MG63 (cell line): ENCODE results near the gene ACR. TPM values are rescaled to one million over a fixed set of nuclear protein-coding genes. Genes with fewer than 3 reads are reported as not detected.
"Not testable (repeated sequence)": the region's sequence is repeated elsewhere in the genome, so short reads cannot be mapped to it uniquely, and the experiment has no call there.

Experiments
- DNase-seq: peaks from one replicate; pipeline ENCODE4 v3.0.0-alpha.2; 2020
- H3K27me3 ChIP-seq: fragments of 250-450 bp; sonication (Bioruptor Pico); 2 replicates; pipeline ENCODE4 v1.5.1; 2020; ENCODE audit warnings: mild to moderate bottlenecking, moderate library complexity
- H3K36me3 ChIP-seq: fragments of 250-450 bp; sonication (Bioruptor Pico); 2 replicates; pipeline ENCODE4 v1.5.1; 2020; ENCODE audit warnings: mild to moderate bottlenecking, moderate library complexity
- H3K4me3 ChIP-seq: fragments of 250-450 bp; sonication (Bioruptor Pico); 2 replicates; pipeline ENCODE4 v1.5.1; 2020; ENCODE audit warnings: mild to moderate bottlenecking, moderate library complexity
- H3K9me3 ChIP-seq: fragments of 250-450 bp; sonication (Bioruptor Pico); 2 replicates; pipeline ENCODE4 v1.5.1; 2020; ENCODE audit warnings: mild to moderate bottlenecking, moderate library complexity
- total RNA-seq: library from RNA; depleted of rRNA; stranded (reverse); fragments of >200 nt; shearing (Covaris generic); gene quantifications from 2 replicates; pipeline ENCODE4 v1.2.3, GENCODE V29; 2014; ENCODE audit warnings: low replicate concordance; rRNA removed

The ACR gene
- total RNA-seq, 1 experiment from 2014 or later = not detected

DNA sequence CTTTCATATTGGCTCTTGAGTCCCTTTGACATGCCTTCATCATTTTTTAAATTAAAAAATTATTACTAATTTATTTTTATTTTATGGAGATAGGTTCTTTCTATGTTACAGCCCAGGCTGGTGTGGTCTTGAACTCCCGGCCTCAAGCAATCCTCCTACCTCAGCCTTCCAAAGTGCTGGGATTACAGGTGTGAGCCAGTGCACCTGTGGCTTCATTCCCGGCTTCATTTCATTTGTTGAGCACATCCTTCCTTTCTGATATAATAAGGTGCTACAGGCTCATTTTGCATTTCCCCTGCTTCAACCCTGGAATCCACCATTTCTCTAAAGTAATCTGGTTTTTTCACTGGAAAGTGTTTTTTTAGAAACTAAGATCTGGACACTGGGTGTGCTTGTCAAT is 23.8 kb downstream of the ACR start:
- H3K9me3 ChIP-seq, DNase-seq, H3K36me3 ChIP-seq, H3K4me3 ChIP-seq, H3K27me3 ChIP-seq: not testable (repeated sequence)

DNA sequence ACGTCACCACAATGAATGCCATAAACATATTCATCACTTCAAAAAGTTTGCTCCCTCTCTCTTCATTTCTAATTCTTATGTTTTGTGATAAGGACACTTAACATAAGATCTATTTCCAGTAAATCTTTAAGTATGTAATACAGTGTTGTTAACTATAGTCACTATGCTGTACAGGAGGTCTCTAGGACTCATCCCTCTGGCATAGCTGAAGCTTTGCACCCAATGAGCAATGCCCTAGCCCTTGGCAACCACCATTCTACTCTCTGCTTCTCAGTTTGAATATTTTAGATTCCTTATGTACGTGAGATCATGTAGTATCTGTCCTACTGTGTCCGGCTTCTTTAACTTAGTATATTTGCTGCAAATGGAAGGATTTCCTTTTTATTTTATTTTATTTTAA is 26.3 kb downstream of the ACR start:
- not testable (repeated sequence) for DNase-seq, H3K4me3 ChIP-seq, H3K27me3 ChIP-seq, H3K36me3 ChIP-seq, H3K9me3 ChIP-seq

DNA sequence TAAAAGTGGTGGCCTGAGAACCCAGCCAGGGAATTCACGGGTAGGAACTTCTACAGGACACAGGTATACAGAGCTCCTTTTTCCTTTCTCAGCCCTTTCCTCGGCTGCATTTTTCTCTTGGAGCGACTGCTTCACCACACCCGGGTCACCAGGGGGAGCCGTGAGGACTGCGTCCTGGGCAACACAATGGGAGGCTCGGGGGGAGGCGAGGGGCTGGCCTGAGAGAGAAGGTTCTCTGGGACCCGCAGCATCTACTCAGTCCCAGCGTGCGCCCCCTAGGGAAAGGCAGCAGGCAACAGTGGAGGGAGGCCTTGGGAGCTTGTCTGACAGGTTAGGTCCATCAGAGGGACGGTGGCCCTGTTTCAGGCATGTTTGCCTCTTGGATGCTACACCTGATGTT is 37.1 kb downstream of the ACR start:
- H3K9me3 ChIP-seq, H3K36me3 ChIP-seq, H3K4me3 ChIP-seq, H3K27me3 ChIP-seq: not testable (repeated sequence)
- peak; percentile 28 for DNase-seq

DNA sequence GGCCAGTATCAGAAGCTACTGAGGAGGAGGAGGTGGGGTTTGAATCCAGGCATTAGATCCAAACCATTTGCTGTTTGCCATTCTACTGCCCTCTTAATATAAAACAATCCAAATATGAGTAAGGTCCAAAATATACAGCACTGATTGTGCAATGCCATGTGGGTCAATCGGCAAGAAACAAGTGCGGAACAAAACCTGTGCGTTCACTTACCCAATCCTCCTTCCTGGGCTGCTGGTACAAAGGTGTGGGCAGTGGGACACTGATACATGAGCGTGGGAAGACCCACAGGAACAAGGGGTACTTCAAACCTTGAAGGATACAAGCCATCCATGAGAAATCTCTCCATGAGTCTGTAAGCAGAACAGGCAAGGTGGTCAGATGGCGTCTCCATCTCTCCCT is 39.6 kb downstream of the ACR start:
- H3K9me3 ChIP-seq, H3K27me3 ChIP-seq, H3K36me3 ChIP-seq, DNase-seq, H3K4me3 ChIP-seq: not testable (repeated sequence)

DNA sequence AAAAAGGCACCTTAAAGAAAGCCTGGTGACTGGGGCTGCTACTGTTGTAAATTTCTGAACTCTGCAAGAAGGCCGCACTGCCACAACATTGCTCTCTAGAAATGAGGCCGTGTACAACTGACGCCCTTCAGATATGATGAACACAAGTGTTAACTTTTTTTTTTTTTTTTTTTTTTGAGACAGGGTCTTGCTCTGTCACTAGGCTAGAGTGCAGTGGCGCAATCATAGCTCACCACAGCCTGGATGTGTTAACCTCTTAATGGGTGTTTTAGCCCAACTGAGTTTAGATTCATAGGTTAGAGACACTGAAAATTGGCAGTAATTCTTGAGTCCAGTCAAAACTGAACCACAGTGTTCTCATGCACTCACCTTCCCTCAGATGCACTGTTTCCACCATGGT is 42.2 kb downstream of the ACR start:
- not testable (repeated sequence) for DNase-seq, H3K4me3 ChIP-seq, H3K36me3 ChIP-seq, H3K27me3 ChIP-seq, H3K9me3 ChIP-seq

DNA sequence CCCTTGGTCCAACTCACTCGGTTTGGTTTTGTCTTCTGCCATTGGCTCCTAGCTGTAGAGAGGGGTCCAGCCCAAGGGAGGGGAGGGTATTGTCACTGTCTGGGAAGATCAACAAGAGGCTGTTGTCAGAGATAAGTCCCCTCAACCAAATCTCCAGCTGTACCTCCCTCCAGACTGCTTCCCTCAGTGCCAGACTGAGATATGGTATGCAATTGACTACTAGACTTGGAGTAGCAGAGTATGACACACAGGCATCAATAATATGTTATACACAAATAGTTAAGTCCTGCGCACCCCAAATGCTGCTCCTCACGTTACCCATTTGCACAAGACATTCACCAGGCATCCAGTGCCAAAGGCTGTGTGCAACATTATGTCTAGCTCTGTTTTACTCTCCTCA is 44.2 kb downstream of the ACR start:
- not testable (repeated sequence) for H3K36me3 ChIP-seq, H3K4me3 ChIP-seq, DNase-seq, H3K9me3 ChIP-seq, H3K27me3 ChIP-seq

DNA sequence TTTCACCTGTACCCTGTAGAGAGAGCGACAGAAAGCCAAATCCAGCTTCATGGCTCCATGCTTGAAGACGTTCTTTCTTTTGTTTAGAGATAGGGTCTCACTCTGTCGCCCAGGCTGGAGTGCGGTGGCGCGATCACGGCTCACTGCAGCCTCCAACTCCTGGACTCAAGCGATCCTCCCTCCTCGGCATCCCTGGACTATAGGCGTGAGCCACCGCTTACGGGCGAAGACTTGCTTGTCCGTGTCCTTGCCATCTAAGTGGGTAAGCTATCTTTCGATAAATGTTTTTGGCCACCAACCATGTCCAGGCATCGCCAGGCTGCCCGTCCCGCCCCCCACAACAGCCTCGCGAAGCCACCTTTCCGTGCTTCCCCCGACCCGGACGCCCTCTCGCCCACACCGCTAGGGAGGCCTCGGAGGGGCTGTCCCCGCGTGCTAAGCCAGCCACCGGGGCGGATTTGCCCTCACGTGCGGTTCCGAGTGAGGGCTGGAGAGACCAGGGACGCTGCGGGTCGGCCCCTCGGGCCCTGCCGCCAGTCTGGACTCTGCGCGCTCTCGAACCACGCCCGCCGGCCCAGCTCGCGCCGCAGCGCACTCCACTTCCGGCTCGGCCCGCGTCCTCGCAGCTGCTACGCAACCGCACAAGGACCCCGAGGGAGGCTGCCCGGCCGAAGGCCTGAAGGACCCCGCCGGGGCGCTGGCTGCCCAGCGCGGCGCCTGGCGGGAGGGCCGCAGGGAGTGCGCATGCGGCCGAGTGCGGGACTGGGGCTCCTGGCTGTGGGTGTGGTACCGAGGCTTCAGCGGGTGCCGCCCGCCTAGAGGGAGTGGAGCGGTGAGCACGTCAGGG is 45.3 kb downstream of the ACR start, which contains the start of gene RABL2B:
Gene RABL2B (minus strand): TSS at position 604 of the 847 bp plus-strand sequence. CDS start 1,342 bp downstream, outside the sequence.
- H3K27me3 ChIP-seq, H3K36me3 ChIP-seq, H3K9me3 ChIP-seq: not testable (repeated sequence)
- peak; percentile 85 for DNase-seq
- H3K4me3 ChIP-seq = peak within 1 kb of the TSS; percentile 69

DNA sequence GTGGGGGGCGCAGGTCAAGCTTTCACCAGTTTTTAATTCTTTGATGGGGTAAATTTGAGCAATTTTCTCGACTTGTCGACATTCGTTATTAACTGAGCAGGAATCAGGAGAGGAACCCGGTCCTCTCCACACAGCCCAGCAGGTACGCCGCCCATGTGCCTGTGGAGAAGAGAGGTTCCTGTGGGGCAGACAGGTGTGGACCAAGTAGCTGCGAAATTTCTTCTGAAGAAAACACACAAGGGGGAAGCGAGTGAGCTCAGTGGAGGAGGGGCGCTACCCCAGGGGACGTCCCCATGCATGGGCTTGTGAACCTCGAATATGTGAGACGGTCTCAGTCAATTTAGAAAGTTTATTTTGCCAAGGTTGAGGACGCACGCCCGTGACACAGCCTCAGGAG is 45.9 kb downstream of the ACR start:
- not testable (repeated sequence) for H3K27me3 ChIP-seq, H3K9me3 ChIP-seq, DNase-seq, H3K36me3 ChIP-seq
- peak overlapping the region; percentile 41 for H3K4me3 ChIP-seq

DNA sequence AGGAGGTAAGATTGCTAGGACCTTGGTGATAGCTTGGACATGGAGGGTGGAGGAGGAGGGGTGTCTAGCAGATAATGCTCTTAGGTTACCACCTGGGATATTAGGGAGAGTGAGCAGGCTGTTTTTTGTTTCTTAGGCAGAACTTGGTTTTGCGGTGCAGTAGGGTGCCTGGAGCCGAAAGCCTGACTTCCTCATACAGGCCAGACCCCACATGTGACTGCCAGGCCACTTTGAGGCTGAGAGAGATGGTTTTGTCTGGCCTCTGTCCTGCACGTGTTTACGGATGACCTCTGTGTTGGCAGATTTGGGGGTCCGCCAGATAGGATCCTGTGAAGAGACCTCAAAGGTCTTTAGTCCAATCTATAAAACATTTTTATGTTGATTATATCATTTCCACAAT is 47.3 kb downstream of the ACR start:
- H3K36me3 ChIP-seq, H3K9me3 ChIP-seq, DNase-seq, H3K4me3 ChIP-seq, H3K27me3 ChIP-seq: not testable (repeated sequence)

DNA sequence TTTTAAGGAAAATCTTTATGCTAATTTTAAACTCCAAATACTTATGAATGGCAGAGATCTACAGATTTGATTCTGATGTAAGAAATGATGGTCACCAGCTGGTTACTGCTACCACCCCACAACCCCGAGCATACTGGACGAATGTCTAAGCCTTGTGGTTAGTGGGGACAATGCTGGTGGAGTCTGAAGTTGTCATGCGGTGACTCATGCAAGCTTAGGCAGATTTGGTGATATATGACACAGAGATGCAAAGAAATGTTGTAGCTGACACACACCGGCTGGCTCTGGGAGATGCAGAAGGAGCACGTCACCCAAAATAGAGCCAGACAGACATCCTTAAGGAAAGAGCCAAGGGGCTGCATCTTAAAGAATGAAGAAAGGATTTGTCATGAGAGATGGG is 48.9 kb downstream of the ACR start:
- H3K36me3 ChIP-seq, H3K9me3 ChIP-seq, H3K4me3 ChIP-seq, H3K27me3 ChIP-seq: not testable (repeated sequence)
- DNase-seq = peak; percentile 5

Other genes with a start within 250 kb of the ACR start
- 23.0 and 30.3 TPM in 2 replicates for gene LMF2, start 230.5 kb upstream of the ACR start, total RNA-seq
- gene NCAPH2, start 230.0 kb upstream of the ACR start, total RNA-seq = 68.0 and 102 TPM in 2 replicates
- 1.2 and 3.2 TPM in 2 replicates for gene SCO2, start 212.6 kb upstream of the ACR start, total RNA-seq
- gene TYMP, start 208.2 kb upstream of the ACR start, total RNA-seq = 22.1 and 22.2 TPM in 2 replicates
- not detected in 2 replicates for gene KLHDC7B, start 192.3 kb upstream of the ACR start, total RNA-seq
- gene SYCE3, start 175.3 kb upstream of the ACR start, total RNA-seq = not detected in 2 replicates
- gene CPT1B, start 159.8 kb upstream of the ACR start, total RNA-seq = 4.4 and 9.9 TPM in 2 replicates
- gene CHKB, start 155.4 kb upstream of the ACR start, total RNA-seq = 1.3 and 5.5 TPM in 2 replicates
- gene MAPK8IP2, start 137.4 kb upstream of the ACR start, total RNA-seq = 2.2 TPM in 1 of 2 replicates, not detected in the other
- 9.8 and 16.0 TPM in 2 replicates for gene ARSA, start 110.1 kb upstream of the ACR start, total RNA-seq
- gene SHANK3, start 65.4 kb upstream of the ACR start, total RNA-seq = 1.3 and 2.6 TPM in 2 replicates
- gene RABL2B, start 45.4 kb downstream of the ACR start, total RNA-seq = 6.5 and 11.5 TPM in 2 replicates